Trophoblast cell (in vitro differentiated cells and primary cell): ENCODE measurements around the gene PSME3IP1.

Experiments used
- DNase-seq, 2 donors: peaks; one replicate each; pipeline ENCODE4 v3.0.0-alpha.2; 2016
- H2AFZ ChIP-seq: 2 replicates; pipeline ENCODE4 v1.6.1; 2013; ENCODE audit warnings: low read length, moderate library complexity, mild to moderate bottlenecking; ENCODE audit not compliant: insufficient read depth, poor library complexity
- H2AK5ac ChIP-seq: 2 replicates; pipeline ENCODE4 v1.6.1; 2013; ENCODE audit warnings: mild to moderate bottlenecking, low read length
- H2BK120ac ChIP-seq: 2 replicates; pipeline ENCODE4 v1.6.1; 2013; ENCODE audit warnings: low read length, mild to moderate bottlenecking, moderate library complexity; ENCODE audit not compliant: insufficient read depth, poor library complexity
- H2BK12ac ChIP-seq: 2 replicates; pipeline ENCODE4 v1.6.1; 2013; ENCODE audit warnings: mild to moderate bottlenecking, low read length, moderate library complexity
- H2BK5ac ChIP-seq: 2 replicates; pipeline ENCODE4 v1.6.1; 2013; ENCODE audit warnings: low read length, low read depth, moderate library complexity, mild to moderate bottlenecking; ENCODE audit not compliant: poor library complexity
- H3K14ac ChIP-seq: 2 replicates; pipeline ENCODE4 v1.6.1; 2013; ENCODE audit warnings: mild to moderate bottlenecking, low read length
- H3K18ac ChIP-seq: 2 replicates; pipeline ENCODE4 v1.6.1; 2013; ENCODE audit warnings: mild to moderate bottlenecking, low read length
- H3K23ac ChIP-seq: 2 replicates; pipeline ENCODE4 v1.6.1; 2013; ENCODE audit warnings: low read length
- H3K27ac ChIP-seq: 2 replicates; pipeline ENCODE4 v1.5.1; 2013; ENCODE audit warnings: low read depth, mild to moderate bottlenecking, inconsistent platforms, low read length, moderate library complexity
- H3K27me3 ChIP-seq: 2 replicates; pipeline ENCODE4 v1.6.1; 2013; ENCODE audit warnings: inconsistent platforms, mild to moderate bottlenecking, low read length, moderate library complexity; ENCODE audit not compliant: insufficient read depth
- H3K36me3 ChIP-seq, 2 experiments: 1 replicate in 1 of 2; 2 replicates in 1 of 2; pipeline ENCODE4 v1.6.1; 2013; ENCODE audit warnings: low read length in 2 of 2, mild to moderate bottlenecking in 2 of 2, moderate library complexity in 1 of 2; ENCODE audit not compliant: insufficient read depth in 2 of 2, control insufficient read depth in 1 of 2
- H3K4ac ChIP-seq: 2 replicates; pipeline ENCODE4 v1.6.1; 2013; ENCODE audit warnings: low read depth, mild to moderate bottlenecking, low read length, moderate library complexity
- H3K4me1 ChIP-seq, 2 experiments: 1 replicate in 1 of 2; 2 replicates in 1 of 2; pipeline ENCODE4 v1.6.1; 2013; ENCODE audit warnings: low read length in 2 of 2, mild to moderate bottlenecking in 2 of 2, moderate library complexity in 1 of 2; ENCODE audit not compliant: insufficient read depth in 2 of 2, control insufficient read depth in 1 of 2
- H3K4me2 ChIP-seq: 2 replicates; pipeline ENCODE4 v1.6.1; 2013; ENCODE audit warnings: inconsistent platforms, mild to moderate bottlenecking, low read length, moderate library complexity
- H3K4me3 ChIP-seq: 2 replicates; pipeline ENCODE4 v1.5.1; 2013; ENCODE audit warnings: mild to moderate bottlenecking, low read depth, low read length, inconsistent platforms
- H3K79me1 ChIP-seq: one replicate; pipeline ENCODE4 v1.6.1; 2013; ENCODE audit warnings: low read length
- H3K79me2 ChIP-seq: 2 replicates; pipeline ENCODE4 v1.6.1; 2013; ENCODE audit warnings: low read length, mild to moderate bottlenecking; ENCODE audit not compliant: control insufficient read depth, insufficient read depth, poor library complexity
- H3K9ac ChIP-seq: 2 replicates; pipeline ENCODE4 v1.6.1; 2013; ENCODE audit warnings: mild to moderate bottlenecking, low read length
- H3K9me3 ChIP-seq: 2 replicates; pipeline ENCODE4 v1.6.1; 2013; ENCODE audit warnings: low read depth, mild to moderate bottlenecking, control low read depth, inconsistent platforms, low read length; ENCODE audit not compliant: insufficient read depth
- H4K12ac ChIP-seq: 2 replicates; pipeline ENCODE4 v1.6.1; 2013; ENCODE audit warnings: low read depth, mild to moderate bottlenecking, low read length, moderate library complexity
- H4K8ac ChIP-seq: 2 replicates; pipeline ENCODE4 v1.6.1; 2013; ENCODE audit warnings: low read depth, mild to moderate bottlenecking, low read length, moderate library complexity
- H4K91ac ChIP-seq: one replicate; pipeline ENCODE4 v1.6.1; 2013; ENCODE audit warnings: low read depth, mild to moderate bottlenecking, low read length, moderate library complexity
- WGBS: extraction: QIAGEN DNeasy Blood & Tissue Kit; methylation state at CpG from one replicate; pipeline ENCODE4 v1.1.7; 2013; ENCODE audit warnings: missing lambda C conversion rate; ENCODE audit not compliant: insufficient read length, insufficient coverage; ENCODE audit errors: extremely low coverage; 5-methylcytosine and 5-hydroxymethylcytosine counted together

Gene PSME3IP1

DNA sequence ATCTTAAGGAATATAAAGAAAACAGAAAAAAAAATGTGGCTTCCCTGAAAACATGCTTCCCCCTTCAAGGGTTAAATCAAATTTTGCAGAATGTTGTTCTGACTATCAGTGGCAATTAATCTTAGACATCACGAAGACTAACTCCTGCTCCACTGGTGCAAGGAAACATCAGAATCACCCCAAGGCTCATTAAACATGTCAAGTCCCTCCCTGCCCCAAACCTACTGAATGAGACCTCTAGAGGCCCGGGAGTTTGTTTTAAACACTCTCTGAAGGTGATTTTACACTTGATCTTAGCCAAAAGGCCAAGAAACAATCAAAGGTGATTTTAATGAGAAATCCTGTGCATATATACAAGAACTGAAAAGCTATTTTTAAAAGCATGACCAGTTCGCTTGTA, 18.3 kb downstream of the PSME3IP1 start:
- H2BK5ac ChIP-seq, result no peak overlapping the region
- H3K14ac ChIP-seq, result no peak overlapping the region
- no peak overlapping the region for H2BK12ac ChIP-seq
- H4K12ac ChIP-seq, result no peak overlapping the region
- no peak overlapping the region for H4K91ac ChIP-seq
- H2AFZ ChIP-seq, result no peak overlapping the region
- H3K9me3 ChIP-seq, result no peaks in the 10 kb centered on the region
- no peak overlapping the region for H3K4me3 ChIP-seq
- DNase-seq, result no peak
- no peak overlapping the region for H3K23ac ChIP-seq
- H4K8ac ChIP-seq, result no peak overlapping the region
- no CpG with 5 or more reads among the region's 3 CpGs for WGBS
- no peak overlapping the region for H3K18ac ChIP-seq
- H3K27me3 ChIP-seq, result no peaks in the 10 kb centered on the region
- H2BK120ac ChIP-seq, result no peak overlapping the region
- H3K4me2 ChIP-seq, result no peak overlapping the region
- peaks cover 20 to 37% of the 10 kb centered on the region in 2 experiments for H3K36me3 ChIP-seq
- no peak overlapping the region for H3K9ac ChIP-seq
- no peak overlapping the region for H3K4ac ChIP-seq
- H3K79me1 ChIP-seq, result no peaks in the 10 kb centered on the region
- no peak overlapping the region for H2AK5ac ChIP-seq
- H3K27ac ChIP-seq, result no peak overlapping the region
- no peaks in the 10 kb centered on the region for H3K79me2 ChIP-seq
- no peaks in the 10 kb centered on the region for H3K4me1 ChIP-seq

- no peak overlapping the region for H3K14ac ChIP-seq
- DNase-seq, result peak in 1 of 2 donors; percentile 13
- no peak overlapping the region for H3K4me3 ChIP-seq
Measured at GRCh38 chr16:57166951-57167350, 18.9 kb downstream of the PSME3IP1 start.

GRCh38 chr16:57166451-57166850, 19.4 kb downstream of the PSME3IP1 start:
- Histone ChIP-seq H3K27me3 (no peaks in the 10 kb centered on the region), H3K18ac (no peak overlapping the region), H3K79me1 (no peaks in the 10 kb centered on the region), H2BK12ac (no peak overlapping the region), H3K4me2 (no peak overlapping the region), H3K9me3 (no peaks in the 10 kb centered on the region), H4K91ac (no peak overlapping the region), H3K4me3 (no peak overlapping the region), H3K79me2 (no peaks in the 10 kb centered on the region), H3K14ac (no peak overlapping the region), H2BK120ac (no peak overlapping the region), H3K27ac (no peak overlapping the region), H3K4me1 (no peaks in the 10 kb centered on the region), H2AFZ (no peak overlapping the region), H3K4ac (no peak overlapping the region), H2AK5ac (no peak overlapping the region), H4K8ac (no peak overlapping the region), H4K12ac (no peak overlapping the region), H3K9ac (no peak overlapping the region), H2BK5ac (no peak overlapping the region), H3K23ac (no peak overlapping the region), H3K36me3 (peaks cover 24 to 31% of the 10 kb centered on the region in 2 experiments)
- no peak for DNase-seq

More at GRCh38 chr16:57166951-57167350, 18.9 kb downstream of the PSME3IP1 start:
- whole genome bisulfite sequencing, result no CpG with 5 or more reads among the region's 7 CpGs
- Histone ChIP-seq H3K27ac (no peak overlapping the region), H2AK5ac (no peak overlapping the region), H3K9me3 (no peaks in the 10 kb centered on the region), H2BK120ac (no peak overlapping the region), H4K8ac (no peak overlapping the region), H3K79me2 (no peaks in the 10 kb centered on the region), H2BK5ac (no peak overlapping the region), H4K12ac (no peak overlapping the region), H4K91ac (no peak overlapping the region), H3K27me3 (no peaks in the 10 kb centered on the region), H2AFZ (no peak overlapping the region), H3K23ac (no peak overlapping the region), H3K9ac (no peak overlapping the region), H2BK12ac (no peak overlapping the region), H3K79me1 (no peaks in the 10 kb centered on the region), H3K4me2 (no peak overlapping the region), H3K4me1 (no peaks in the 10 kb centered on the region), H3K4ac (no peak overlapping the region), H3K18ac (no peak overlapping the region), H3K36me3 (peaks cover 21 to 35% of the 10 kb centered on the region in 2 experiments)

DNA sequence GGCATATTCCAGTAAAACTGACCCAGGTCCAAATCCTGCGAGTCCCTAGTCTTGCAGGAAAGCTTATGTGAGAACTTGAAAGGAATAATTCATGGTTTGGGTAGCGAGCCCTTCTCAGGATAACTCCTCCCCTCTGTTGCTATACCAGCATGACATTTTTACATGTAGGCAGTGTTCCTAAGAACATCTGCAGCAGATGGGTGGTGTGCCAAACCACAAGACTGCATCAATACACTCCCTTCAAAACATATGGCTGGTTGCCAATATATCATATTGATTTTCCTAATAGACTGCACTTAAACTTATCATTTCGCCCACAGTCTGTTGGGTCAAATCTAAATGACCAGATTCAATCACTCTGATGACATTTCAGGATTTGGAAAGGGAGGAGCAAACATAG, 19.9 kb downstream of the PSME3IP1 start:
- no peak for DNase-seq
- H2BK12ac ChIP-seq, result no peak overlapping the region
- no peak overlapping the region for H4K91ac ChIP-seq
- H3K4me3 ChIP-seq, result no peak overlapping the region
- H2BK5ac ChIP-seq, result no peak overlapping the region
- no peak overlapping the region for H4K12ac ChIP-seq
- H3K36me3 ChIP-seq, result peaks cover 23 to 27% of the 10 kb centered on the region in 2 experiments
- no peaks in the 10 kb centered on the region for H3K4me1 ChIP-seq
- no peak overlapping the region for H3K23ac ChIP-seq
- no CpG with 5 or more reads among the region's 3 CpGs for WGBS
- no peak overlapping the region for H3K18ac ChIP-seq
- H3K4me2 ChIP-seq, result no peak overlapping the region
- no peak overlapping the region for H3K27ac ChIP-seq
- no peaks in the 10 kb centered on the region for H3K79me1 ChIP-seq
- no peaks in the 10 kb centered on the region for H3K9me3 ChIP-seq
- no peak overlapping the region for H2AK5ac ChIP-seq
- no peak overlapping the region for H2BK120ac ChIP-seq
- H3K4ac ChIP-seq, result no peak overlapping the region
- H3K9ac ChIP-seq, result no peak overlapping the region
- H4K8ac ChIP-seq, result no peak overlapping the region
- no peaks in the 10 kb centered on the region for H3K27me3 ChIP-seq
- H2AFZ ChIP-seq, result no peak overlapping the region
- H3K14ac ChIP-seq, result no peak overlapping the region
- no peaks in the 10 kb centered on the region for H3K79me2 ChIP-seq
